ENCODE data around the gene PPAT. TPM values are rescaled to one million over a fixed set of nuclear protein-coding genes. Genes with fewer than 3 reads are reported as not detected.

Gene PPAT
- total RNA-seq, 1 donor from 2014 or later = 4.7 TPM

DNA sequence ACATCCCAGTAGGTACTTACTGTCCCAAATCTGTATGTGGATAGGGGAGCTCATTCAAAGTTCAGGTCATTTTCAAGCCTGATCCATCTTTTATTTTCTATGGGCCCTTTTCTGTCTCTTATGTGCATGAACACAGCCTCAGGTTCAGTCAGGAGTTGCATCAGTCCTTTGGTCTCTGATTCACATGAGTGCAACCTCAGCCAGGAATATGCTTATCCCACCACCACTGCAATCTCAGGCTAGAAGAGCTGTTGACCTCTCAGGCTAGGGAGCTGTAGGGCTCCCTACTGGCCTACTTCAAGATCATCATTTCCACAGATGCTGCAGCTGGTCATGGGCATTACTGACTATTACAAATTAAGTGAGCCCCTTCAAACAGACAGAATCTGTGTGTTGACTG, 75.3 kb downstream of the PPAT start:
- no peak overlapping the region for H3K27ac ChIP-seq
- intact Hi-C loops (cut with DNase I) = no loop called here
- no peak for DNase-seq
- H3K4me1 ChIP-seq = no peaks in the 10 kb centered on the region
- peaks cover 5% of the 10 kb centered on the region for H3K36me3 ChIP-seq
- no peaks in the 10 kb centered on the region for H3K27me3 ChIP-seq (ENCODE audit: low read depth)
- no peaks in the 10 kb centered on the region for H3K9me3 ChIP-seq
- H3K4me3 ChIP-seq = no peak overlapping the region
- TF ChIP-seq CTCF (IDR thresholded peaks at IDR 0.05) = no peak
- no peak for ATAC-seq

- H3K9me3 ChIP-seq = no peaks in the 10 kb centered on the region
- intact Hi-C loops (cut with DNase I) = no loop called here
- H3K36me3 ChIP-seq = peaks cover 24% of the 10 kb centered on the region
- H3K27me3 ChIP-seq (ENCODE audit: low read depth) = no peaks in the 10 kb centered on the region
- no peaks in the 10 kb centered on the region for H3K4me1 ChIP-seq
- DNase-seq (no peak), ATAC-seq (no peak)
- H3K27ac ChIP-seq = no peak overlapping the region
- TF ChIP-seq CTCF (IDR thresholded peaks at IDR 0.05) = no peak
- H3K4me3 ChIP-seq = no peak overlapping the region
These were observed 78.8 kb downstream of the PPAT start for GRCh38 chr4:56356650-56357049.

DNA sequence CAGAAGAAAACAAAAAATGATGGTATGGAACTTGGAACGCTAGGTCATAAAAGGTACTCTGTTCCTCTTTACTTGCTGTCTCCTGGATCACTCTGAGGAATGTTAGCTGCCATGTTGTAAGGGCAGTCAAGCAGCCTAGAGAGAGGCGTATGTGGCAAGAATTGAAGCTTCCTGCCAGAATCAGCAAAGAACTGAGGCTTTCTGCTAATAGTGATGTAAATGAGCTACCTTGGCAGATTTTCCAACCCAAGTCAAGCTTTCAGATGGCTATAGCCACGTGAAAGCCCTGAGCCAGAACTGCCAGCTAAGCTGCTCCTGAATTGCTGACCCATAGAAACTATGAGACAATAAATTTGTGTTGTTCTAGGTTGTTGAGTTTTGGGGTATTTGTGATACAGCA, 86.8 kb downstream of the PPAT start:
- DNase-seq = no peak
- Histone ChIP-seq H3K9me3 (no peaks in the 10 kb centered on the region), H3K27me3 (ENCODE audit: low read depth) (no peaks in the 10 kb centered on the region), H3K4me3 (no peak overlapping the region), H3K36me3 (peaks cover 40% of the 10 kb centered on the region), H3K27ac (no peak overlapping the region), H3K4me1 (no peaks in the 10 kb centered on the region)
- no peak for ATAC-seq
- intact Hi-C loops (cut with DNase I) = no loop called here
- no peak for TF ChIP-seq CTCF (IDR thresholded peaks at IDR 0.05)

DNA sequence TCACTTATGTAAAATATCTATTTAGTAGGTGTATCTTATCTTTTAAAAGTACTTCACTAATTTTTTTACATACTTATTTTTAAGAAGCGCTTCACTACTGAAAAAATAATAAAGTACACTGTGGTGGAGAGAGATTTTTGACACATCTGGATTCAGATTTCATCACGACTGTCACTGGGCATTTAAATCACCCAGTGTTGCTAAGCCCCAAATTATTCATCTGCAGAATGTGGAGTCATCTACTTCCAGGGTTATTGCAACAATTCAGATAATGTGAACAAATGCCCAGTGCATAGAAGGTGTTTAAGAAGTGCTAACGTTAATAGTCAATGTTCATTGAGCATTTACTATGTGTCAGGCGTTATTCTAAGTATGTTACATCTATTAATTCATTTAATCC, 90.0 kb downstream of the PPAT start:
- H3K27me3 ChIP-seq (ENCODE audit: low read depth) = no peaks in the 10 kb centered on the region
- no peak overlapping the region for H3K4me3 ChIP-seq
- no peaks in the 10 kb centered on the region for H3K4me1 ChIP-seq
- no peak overlapping the region for H3K27ac ChIP-seq
- TF ChIP-seq CTCF (IDR thresholded peaks at IDR 0.05) = no peak
- DNase-seq (no peak), ATAC-seq (no peak)
- H3K9me3 ChIP-seq = no peaks in the 10 kb centered on the region
- intact Hi-C loops (cut with DNase I) = no loop called here
- peaks cover 32% of the 10 kb centered on the region for H3K36me3 ChIP-seq

Other genes with a start within 250 kb of the PPAT start
- 10.8 TPM for gene AASDH, start 48.1 kb downstream of the PPAT start, total RNA-seq
- 21.0 TPM for gene PAICS, start 645 bp upstream of the PPAT start, total RNA-seq
- gene SRP72, start 32.0 kb upstream of the PPAT start, total RNA-seq = 77.7 TPM
- not detected for gene ARL9, start 70.2 kb upstream of the PPAT start, total RNA-seq
- gene HOPX, start 245.7 kb upstream of the PPAT start, total RNA-seq = 341 TPM